NCI-H526 treated with DMSO at 0.1 percent for 48 hours (cell line): ENCODE results near the gene ABCA6.
"Not testable (repeated sequence)": the region's sequence is repeated elsewhere in the genome, so short reads cannot be mapped to it uniquely, and the experiment has no call there.

Source experiments
- DNase-seq: peaks from one replicate; lab custom pipeline; 2025; lab: John Stamatoyannopoulos, UW

ABCA6 gene

GRCh38 chr17:69141431-69142174 lies at the start of gene ABCA6:
Gene ABCA6, minus strand, starts transcription at chr17:69141895. Its CDS starts 1,192 bp downstream, at chr17:69140703.
- DNase-seq: no peak

DNA sequence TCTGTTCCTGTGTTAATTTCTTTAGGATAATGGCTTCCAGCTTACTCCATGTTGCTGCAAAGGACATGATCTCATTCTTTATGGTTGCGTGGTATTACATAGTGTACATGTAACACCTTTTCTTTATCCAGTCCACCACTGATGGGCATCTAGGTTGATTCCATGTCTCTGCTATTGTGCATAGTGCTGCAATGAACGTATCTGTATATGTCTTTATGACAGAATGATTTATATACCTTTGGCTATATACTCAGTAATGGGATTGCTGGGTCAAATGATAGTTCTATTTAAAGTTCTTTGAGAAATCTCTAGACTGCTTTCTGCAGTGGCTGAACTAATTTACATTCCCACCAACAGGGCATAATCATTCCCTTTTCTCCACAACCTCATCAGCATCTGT lies 47.1 kb upstream of the ABCA6 start:
- no peak for DNase-seq

- DNase-seq: no peak
Observed at GRCh38 chr17:69188064-69188463, 46.4 kb upstream of the ABCA6 start.

DNA sequence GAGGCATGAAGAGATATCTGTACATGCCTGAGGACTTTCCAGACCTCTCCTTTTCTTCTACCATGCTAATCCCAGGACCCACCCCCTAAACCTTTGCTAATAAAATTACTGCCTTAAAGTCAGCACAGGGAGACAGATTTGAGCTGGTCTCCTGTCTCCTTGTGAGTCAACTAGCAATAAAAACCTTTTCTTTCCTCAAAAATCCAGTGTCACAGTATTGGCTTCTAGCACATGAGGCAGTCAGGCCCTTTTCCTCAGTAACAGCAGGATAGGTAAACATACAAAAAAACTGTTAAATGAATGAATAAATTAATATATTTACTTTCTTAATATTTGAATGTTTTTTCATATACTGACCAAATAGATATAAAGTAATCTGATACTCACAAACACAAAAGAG lies 45.6 kb upstream of the ABCA6 start:
- DNase-seq: no peak

DNA sequence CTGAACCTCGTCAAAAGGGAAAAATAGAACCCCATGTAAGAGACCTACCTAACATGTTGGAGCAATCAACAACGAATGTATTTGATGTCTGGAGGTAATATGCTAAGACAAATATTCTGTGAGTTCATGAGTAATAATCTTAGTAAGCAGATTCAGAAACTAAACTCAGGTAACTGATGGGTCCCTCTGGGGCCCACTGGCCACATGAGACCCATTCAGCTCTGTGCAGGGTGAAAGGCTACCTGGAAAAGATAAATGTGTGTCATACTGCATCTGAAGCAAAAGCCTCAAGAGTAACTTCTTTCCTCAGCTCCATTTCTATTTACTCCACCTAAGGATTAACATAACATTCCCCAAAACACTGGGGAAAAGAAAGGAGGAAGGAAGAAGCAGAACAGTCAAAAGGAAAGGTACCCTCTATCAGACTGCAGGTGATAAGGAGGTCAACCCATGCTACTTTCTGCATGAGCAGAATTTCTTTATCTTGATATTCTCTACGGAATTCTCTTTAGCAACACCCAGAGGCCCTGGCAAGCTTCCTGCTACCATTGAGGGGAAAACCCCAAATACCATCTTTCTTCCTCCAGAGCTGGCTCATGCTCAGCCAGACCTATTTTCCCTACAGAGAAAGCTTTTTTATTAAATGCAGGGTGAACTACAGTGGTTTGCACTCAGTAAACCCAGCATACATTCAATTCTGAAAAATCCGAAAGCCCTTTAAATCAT lies 37.7 kb upstream of the ABCA6 start:
- no peak for DNase-seq

DNA sequence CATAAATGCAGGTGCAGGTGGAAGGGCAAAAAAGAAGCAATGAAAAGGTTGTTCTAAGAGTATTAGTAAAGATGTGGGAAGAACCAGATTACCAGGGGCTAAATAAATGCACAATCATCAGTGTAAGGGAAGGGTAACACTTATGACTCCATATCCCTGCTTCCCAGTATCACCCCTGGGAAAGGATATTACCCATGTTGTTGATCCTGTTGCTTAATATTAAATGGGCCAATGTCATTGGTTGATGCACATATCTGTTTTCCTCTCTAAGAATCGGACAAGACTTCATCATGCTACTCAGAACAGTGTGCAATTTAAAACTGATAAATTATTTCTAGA lies 34.7 kb upstream of the ABCA6 start:
- DNase-seq: no peak

DNA sequence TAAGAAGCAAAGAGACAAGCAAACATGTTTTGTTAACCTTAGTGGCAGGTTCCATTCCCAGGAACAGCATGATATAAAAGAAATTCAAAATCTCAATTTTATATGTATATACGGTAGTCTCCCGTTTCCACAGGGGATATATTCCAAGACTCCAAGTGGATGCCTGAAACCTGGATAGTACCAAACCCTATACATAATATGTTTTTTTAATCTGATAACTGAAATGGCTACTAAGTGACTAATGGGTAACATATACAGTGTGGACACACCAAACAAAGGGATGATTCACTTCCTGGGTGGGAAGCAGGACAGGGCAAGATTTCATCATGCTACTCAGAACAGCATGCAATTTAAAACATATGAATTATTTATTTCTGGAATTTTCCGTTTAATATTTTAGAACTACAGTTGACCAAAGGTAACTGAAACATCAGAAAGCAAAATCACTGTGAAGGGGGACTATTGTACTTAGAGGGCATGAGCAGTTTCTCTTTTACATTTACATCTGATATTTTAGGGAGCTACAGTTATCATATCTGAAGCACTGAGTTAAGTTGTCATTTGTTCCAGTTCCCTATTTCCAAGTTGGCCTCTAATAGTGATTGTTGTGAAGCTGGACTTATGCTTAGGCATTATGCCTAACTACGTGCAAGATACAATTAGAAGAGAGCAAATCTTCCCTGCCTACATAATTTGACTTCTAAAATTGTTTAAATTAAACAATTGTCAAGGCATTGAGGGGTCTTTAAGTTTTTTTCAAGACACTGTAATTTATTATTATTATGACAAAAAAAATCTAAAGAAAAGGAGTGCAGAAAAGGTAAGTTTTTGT lies 34.1 kb upstream of the ABCA6 start:
- DNase-seq: no peak

DNA sequence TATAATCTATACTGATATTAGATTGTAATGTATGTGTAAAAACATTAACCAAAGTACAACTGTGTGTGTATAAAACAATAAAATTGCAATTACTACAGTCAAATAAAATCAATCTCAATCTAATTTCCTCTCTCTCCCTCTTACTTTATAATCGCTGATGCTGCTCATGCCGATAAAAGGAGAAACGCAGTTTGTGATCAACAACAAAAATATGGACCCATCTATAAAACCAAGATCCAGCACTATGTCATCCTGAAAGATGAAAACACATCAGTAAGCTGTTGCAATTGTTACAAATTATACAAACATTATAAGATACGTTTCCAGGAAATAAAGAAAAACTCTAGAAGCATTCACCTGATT lies 33.5 kb upstream of the ABCA6 start:
- no peak for DNase-seq

GRCh38 chr17:69173118-69173517 lies 31.4 kb upstream of the ABCA6 start:
- DNase-seq: no peak

GRCh38 chr17:69170377-69170776 lies 28.7 kb upstream of the ABCA6 start:
- no peak for DNase-seq

DNA sequence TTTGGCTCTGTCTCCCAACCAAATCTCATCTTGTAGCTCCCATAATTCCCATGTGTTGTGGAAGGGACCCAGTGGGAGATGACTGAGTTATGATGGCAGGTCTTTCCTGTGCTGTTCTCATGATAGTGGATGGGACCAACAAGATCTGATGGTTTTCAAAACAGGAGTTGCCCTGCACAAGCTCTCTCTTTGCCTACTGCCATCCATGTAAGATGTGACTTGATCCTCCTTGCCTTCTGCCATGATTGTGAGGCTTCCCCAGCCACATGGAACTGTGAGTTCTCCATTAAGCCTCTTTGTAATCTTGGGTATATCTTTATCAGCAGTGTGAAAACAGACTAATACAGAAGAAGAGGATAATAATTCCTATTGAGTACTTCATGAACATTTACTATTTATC lies 26.9 kb upstream of the ABCA6 start:
- DNase-seq: not testable (repeated sequence)

DNA sequence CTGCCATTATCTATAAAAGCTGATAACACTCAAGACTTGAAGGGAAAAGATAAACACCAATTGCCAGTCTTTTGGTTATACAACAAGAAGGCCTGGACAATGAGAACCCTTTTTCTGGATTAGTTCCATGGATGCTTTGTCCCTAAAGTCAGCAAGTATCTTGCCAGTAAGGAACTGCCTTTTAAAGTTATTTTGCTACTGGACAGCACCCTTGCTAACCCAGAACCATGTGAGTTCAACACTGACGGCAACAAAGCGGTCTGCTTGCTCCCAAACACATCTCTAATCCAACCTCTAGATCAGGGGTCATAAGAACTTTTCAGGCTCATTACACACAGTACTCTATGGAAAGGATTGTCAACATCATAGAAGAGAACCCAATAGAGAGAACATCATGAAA lies 25.3 kb upstream of the ABCA6 start:
- DNase-seq: no peak

GRCh38 chr17:69164206-69164605 lies 22.5 kb upstream of the ABCA6 start:
- no peak for DNase-seq

GRCh38 chr17:69159418-69159817 lies 17.7 kb upstream of the ABCA6 start:
- no peak for DNase-seq

GRCh38 chr17:69154267-69154666 lies 12.6 kb upstream of the ABCA6 start:
- DNase-seq: no peak

- DNase-seq: no peak
Observed at GRCh38 chr17:69150333-69150732, 8.6 kb upstream of the ABCA6 start.

GRCh38 chr17:69147460-69147859 lies 5.8 kb upstream of the ABCA6 start:
- no peak for DNase-seq

GRCh38 chr17:69144331-69145255 lies 2.9 kb upstream of the ABCA6 start:
- DNase-seq: no peak

DNA sequence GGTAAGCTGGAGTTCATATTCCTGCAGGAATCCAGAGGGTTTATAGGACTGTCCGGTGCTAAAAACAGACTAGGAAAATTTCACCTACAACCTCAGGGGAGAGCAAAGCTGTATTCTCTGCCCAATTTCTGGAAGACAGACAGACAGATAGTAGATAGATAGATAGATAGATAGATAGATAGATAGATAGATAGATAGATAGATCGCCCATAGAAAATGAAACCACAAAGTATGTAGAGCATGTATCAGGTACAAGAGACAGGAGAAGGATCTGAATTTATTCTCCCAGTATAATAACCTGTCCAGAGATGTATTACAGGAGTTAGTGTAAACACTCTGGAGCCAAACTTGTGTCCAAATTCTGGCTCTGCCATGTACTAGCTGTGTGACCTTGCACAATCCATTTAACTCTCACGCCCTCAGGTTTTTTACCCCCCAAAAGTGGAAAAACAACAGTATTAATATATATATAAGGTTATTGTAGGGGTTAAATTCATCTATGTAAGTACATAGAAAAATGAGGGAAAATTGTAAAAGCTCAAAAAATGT lies 2.1 kb upstream of the ABCA6 start:
- no peak for DNase-seq

- DNase-seq: no peak
Observed at GRCh38 chr17:69143151-69143550, 1.5 kb upstream of the ABCA6 start.

DNA sequence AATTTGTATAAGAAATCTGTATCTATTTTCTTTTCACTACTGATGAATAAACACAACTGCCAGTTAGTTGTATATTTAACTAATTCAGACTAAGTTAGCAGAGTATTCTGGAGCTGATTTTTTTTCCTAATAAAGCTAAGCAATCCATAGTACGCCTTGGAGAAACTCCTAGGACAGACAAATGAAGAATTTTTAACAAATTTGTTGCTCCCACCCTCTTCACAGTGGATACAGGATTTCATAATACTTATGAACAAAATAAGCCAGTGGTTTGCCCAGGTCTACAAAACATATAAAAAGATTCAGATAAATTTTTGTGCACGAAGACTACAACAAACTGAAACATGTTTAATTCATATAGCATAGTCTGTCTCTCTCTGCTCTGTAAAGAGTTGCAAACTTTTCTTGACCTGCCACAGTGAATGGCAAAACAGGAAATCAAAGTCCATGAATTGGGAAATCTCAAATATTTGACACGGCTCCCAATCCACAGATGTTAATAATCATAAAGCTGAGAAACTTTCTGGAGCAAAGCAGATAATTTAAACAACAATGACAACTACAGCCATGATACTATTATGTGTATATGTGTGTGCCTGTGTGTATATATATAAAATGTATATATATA lies 594 bp upstream of the ABCA6 start:
- no peak for DNase-seq
